Ishikawa (cell line): ENCODE results near the gene CFAP61.

ENCODE experiments used
- CEBPB ChIP-seq: IDR thresholded peaks from 2 replicates; pipeline ENCODE4 v1.6.1; 2012
- CREB1 ChIP-seq: IDR thresholded peaks from 2 replicates; pipeline ENCODE4 v1.6.1; 2012; ENCODE audit warnings: low read depth
- EGR1 ChIP-seq: IDR thresholded peaks from 2 replicates; pipeline ENCODE4 v1.6.1; 2012
- EP300 ChIP-seq: IDR thresholded peaks from 2 replicates; pipeline ENCODE4 v1.6.1; 2012; ENCODE audit warnings: borderline replicate concordance
- FOXM1 ChIP-seq: IDR thresholded peaks from 2 replicates; pipeline ENCODE4 v1.6.1; 2012; ENCODE audit warnings: low read depth, borderline replicate concordance
- MAX ChIP-seq: IDR thresholded peaks from 2 replicates; pipeline ENCODE4 v1.6.1; 2012
- NFIC ChIP-seq: IDR thresholded peaks from 2 replicates; pipeline ENCODE4 v1.6.1; 2012
- RAD21 ChIP-seq: IDR thresholded peaks from 2 replicates; pipeline ENCODE4 v1.6.1; 2012; ENCODE audit warnings: low read depth
- REST ChIP-seq: IDR thresholded peaks from 2 replicates; pipeline ENCODE4 v1.6.1; 2012; ENCODE audit warnings: low read depth, mild to moderate bottlenecking
- TAF1 ChIP-seq: IDR thresholded peaks from 2 replicates; pipeline ENCODE4 v1.6.1; 2012; ENCODE audit warnings: low read depth, mild to moderate bottlenecking
- TCF12 ChIP-seq: IDR thresholded peaks from 2 replicates; pipeline ENCODE4 v1.6.1; 2012; ENCODE audit warnings: low read depth
- TEAD4 ChIP-seq: IDR thresholded peaks from 2 replicates; pipeline ENCODE4 v1.6.1; 2012
- USF1 ChIP-seq: IDR thresholded peaks from 2 replicates; pipeline ENCODE4 v1.6.1; 2012
- YY1 ChIP-seq: IDR thresholded peaks from 2 replicates; pipeline ENCODE4 v1.6.1; 2012; ENCODE audit warnings: low read depth
- ZBTB7A ChIP-seq: IDR thresholded peaks from 2 replicates; pipeline ENCODE4 v1.6.1; 2012; ENCODE audit warnings: low read depth

CFAP61 gene

GRCh38 chr20:20195021-20195705 lies 142.8 kb downstream of the CFAP61 start:
- TF ChIP-seq RAD21 (no peak), NFIC (no peak), EGR1 (no peak), TCF12 (no peak), CREB1 (no peak)

GRCh38 chr20:20196610-20197009 lies 144.3 kb downstream of the CFAP61 start:
- TF ChIP-seq RAD21, result no peak
- TF ChIP-seq YY1, result no peak
- TF ChIP-seq TCF12, result no peak
- no peak for TF ChIP-seq FOXM1
- no peak for TF ChIP-seq MAX
- TF ChIP-seq TAF1, result no peak
- no peak for TF ChIP-seq USF1
- TF ChIP-seq CREB1, result no peak
- no peak for TF ChIP-seq TEAD4
- TF ChIP-seq REST, result no peak
- TF ChIP-seq CEBPB, result no peak
- TF ChIP-seq NFIC, result no peak
- TF ChIP-seq ZBTB7A, result no peak
- TF ChIP-seq EP300, result no peak
- TF ChIP-seq EGR1, result no peak

- TF ChIP-seq CEBPB, result no peak
- no peak for TF ChIP-seq TCF12
- TF ChIP-seq FOXM1, result no peak
- no peak for TF ChIP-seq YY1
- no peak for TF ChIP-seq REST
- no peak for TF ChIP-seq MAX
- TF ChIP-seq RAD21, result no peak
- no peak for TF ChIP-seq CREB1
- no peak for TF ChIP-seq USF1
- TF ChIP-seq NFIC, result no peak
Observed at GRCh38 chr20:20198011-20198410, 145.7 kb downstream of the CFAP61 start.

- TF ChIP-seq REST, result no peak
Observed at GRCh38 chr20:20199361-20200160, 147.2 kb downstream of the CFAP61 start.

- no peak for TF ChIP-seq TAF1
- TF ChIP-seq FOXM1, result no peak
- TF ChIP-seq TCF12, result no peak
- no peak for TF ChIP-seq CREB1
- no peak for TF ChIP-seq REST
- TF ChIP-seq NFIC, result no peak
- TF ChIP-seq CEBPB, result no peak
- no peak for TF ChIP-seq YY1
- no peak for TF ChIP-seq ZBTB7A
- no peak for TF ChIP-seq MAX
- no peak for TF ChIP-seq TEAD4
- TF ChIP-seq RAD21, result no peak
- no peak for TF ChIP-seq EGR1
- no peak for TF ChIP-seq EP300
- TF ChIP-seq USF1, result no peak
Observed at GRCh38 chr20:20201124-20201523, 148.8 kb downstream of the CFAP61 start.
